HepG2 (cell line): ENCODE data around the gene SERINC4. TPM values are rescaled to one million over a fixed set of nuclear protein-coding genes. Genes with fewer than 3 reads are reported as not detected.

ENCODE experiments used
- ATF5 ChIP-seq: sonication (generic); formaldehyde crosslinking; IDR thresholded peaks from 2 replicates; pipeline ENCODE4 v1.4.0; 2020; ENCODE audit warnings: mild to moderate bottlenecking, low read depth, missing genetic modification reagents
- CC2D1A ChIP-seq: sonication (generic); formaldehyde crosslinking; IDR thresholded peaks from 2 replicates; pipeline ENCODE4 v1.8.1; 2023; ENCODE audit warnings: mild to moderate bottlenecking, missing genetic modification reagents
- CEBPB ChIP-seq: IDR thresholded peaks from 2 replicates; pipeline ENCODE4 v1.6.1; 2011; ENCODE audit warnings: low read depth, low read length, improper control_type of control experiment, borderline replicate concordance
- CHD4 ChIP-seq: fragments of 200-600 bp; sonication (generic); IDR thresholded peaks from 2 replicates; pipeline ENCODE4 v1.7.0; 2017; ENCODE audit warnings: mild to moderate bottlenecking, low read length, borderline replicate concordance
- GTF2F1 ChIP-seq: fragments of 150-350 bp; IDR thresholded peaks from 2 replicates; pipeline ENCODE4 v1.6.1; 2014; ENCODE audit warnings: low read length
- HDAC6 ChIP-seq: fragments of 200-600 bp; sonication (generic); IDR thresholded peaks from 2 replicates; pipeline ENCODE4 v1.7.0; 2017; ENCODE audit warnings: mild to moderate bottlenecking, antibody characterized with exemption, low read length, low read depth
- KMT2B ChIP-seq: IDR thresholded peaks from 2 replicates; pipeline ENCODE4 v1.6.1; 2016; ENCODE audit warnings: missing genetic modification reagents, missing compliant biosample characterization
- MATR3 ChIP-seq: sonication (generic); formaldehyde crosslinking; IDR thresholded peaks from 2 replicates; pipeline ENCODE4 v1.4.0; 2020; ENCODE audit warnings: missing genetic modification reagents
- NAIF1 ChIP-seq: sonication (generic); formaldehyde crosslinking; IDR thresholded peaks from 2 replicates; pipeline ENCODE4 v1.5.0; 2020; ENCODE audit warnings: mild to moderate bottlenecking, missing genetic modification reagents, borderline replicate concordance
- NKX3-1 ChIP-seq: sonication (generic); formaldehyde crosslinking; IDR thresholded peaks from 2 replicates; pipeline ENCODE4 v1.5.0; 2020; ENCODE audit warnings: missing genetic modification reagents
- NR3C1 ChIP-seq: sonication (generic); formaldehyde crosslinking; IDR thresholded peaks from 2 replicates; pipeline ENCODE4 v1.4.0; 2020; ENCODE audit warnings: missing genetic modification reagents
- SATB2 ChIP-seq: sonication (generic); formaldehyde crosslinking; IDR thresholded peaks from 2 replicates; pipeline ENCODE4 v1.5.0; 2020; ENCODE audit warnings: missing genetic modification reagents
- SKI ChIP-seq: fragments of 450-650 bp; IDR thresholded peaks from one replicate; pipeline ENCODE4 v1.6.1; 2018; ENCODE audit warnings: mild to moderate bottlenecking; ENCODE audit not compliant: partially characterized antibody
- SRY ChIP-seq: sonication (generic); formaldehyde crosslinking; IDR thresholded peaks from 2 replicates; pipeline ENCODE4 v1.8.0; 2022; ENCODE audit warnings: mild to moderate bottlenecking, missing genetic modification reagents
- TBP ChIP-seq: sonication (generic); formaldehyde crosslinking; IDR thresholded peaks from 2 replicates; pipeline ENCODE4 v1.5.0; 2020; ENCODE audit warnings: missing genetic modification reagents
- USF2 ChIP-seq, 2 experiments: sonication (generic) in 1 of 2; formaldehyde crosslinking in 1 of 2; IDR thresholded peaks; 2 replicates each; pipeline versions ENCODE4 v1.5.1 to v1.6.1; 2011 to 2020; ENCODE audit warnings: borderline replicate concordance in 1 of 2, low read depth in 1 of 2, low read length in 1 of 2, mild to moderate bottlenecking in 1 of 2, missing genetic modification reagents in 1 of 2, moderate library complexity in 1 of 2
- XRCC5 ChIP-seq: fragments of 200-400 bp; formaldehyde crosslinking; optimal IDR thresholded peaks from 2 replicates; pipeline ENCODE3; 2017; ENCODE audit warnings: mild to moderate bottlenecking, low read length
- ZFP91 ChIP-seq: sonication (generic); formaldehyde crosslinking; IDR thresholded peaks from 2 replicates; pipeline ENCODE4 v1.9.0; 2022; ENCODE audit warnings: missing genetic modification reagents, mild to moderate bottlenecking, borderline replicate concordance
- ZNF235 ChIP-seq: sonication (generic); formaldehyde crosslinking; IDR thresholded peaks from 2 replicates; pipeline ENCODE4 v1.8.1; 2023; ENCODE audit warnings: mild to moderate bottlenecking, missing genetic modification reagents, borderline replicate concordance
- ZNF263 ChIP-seq: sonication (generic); formaldehyde crosslinking; IDR thresholded peaks from 2 replicates; pipeline ENCODE4 v1.4.0; 2020; ENCODE audit warnings: missing genetic modification reagents
- ZNF292 ChIP-seq: sonication (generic); formaldehyde crosslinking; IDR thresholded peaks from 2 replicates; pipeline ENCODE4 v1.8.1; 2022; ENCODE audit warnings: mild to moderate bottlenecking, low read depth, missing genetic modification reagents, borderline replicate concordance
- ZNF512B ChIP-seq: sonication (generic); formaldehyde crosslinking; IDR thresholded peaks from 2 replicates; pipeline ENCODE4 v1.5.1; 2020; ENCODE audit warnings: missing genetic modification reagents, mild to moderate bottlenecking, borderline replicate concordance
- polyA plus RNA-seq, 8 experiments: library from polyadenylated mRNA; depleted of rRNA in 3 of 8; stranded (reverse) in 7 of 8; unstranded in 1 of 8; fragments of >200 nt; fragmentation: Illumina TruSeq in 4 of 8; extraction: Trizol in 4 of 8; gene quantifications; 2 replicates each; pipeline versions ENCODE4 v1.2.1 to v1.2.3, GENCODE V29; 2011 to 2016; ENCODE audit warnings: low read depth in 4 of 8, missing spikeins in 1 of 8, mixed read lengths in 1 of 8; ENCODE audit not compliant: insufficient read depth in 1 of 8
- total RNA-seq, 5 experiments: library from RNA; depleted of rRNA; stranded (reverse); fragments of >200 nt; fragmentation: Illumina TruSeq; extraction: Trizol; gene quantifications; 2 replicates each; pipeline ENCODE4 v1.2.3, GENCODE V29; 2016; ENCODE audit warnings: low read depth in 1 of 5

SERINC4 gene
- total and polyA plus RNA-seq, 2 of the 13 experiments (the other 11 are each of a cell fraction or from before 2014, with no cell fraction given), result not detected

- TF ChIP-seq ZNF292 (CRISPR knock-in tag) (no peak), NKX3-1 (CRISPR knock-in tag) (no peak), NAIF1 (CRISPR knock-in tag) (no peak), USF2 (IDR thresholded peaks at IDR 0.05; ENCODE audit: low read depth, low read length) (peak; percentile 98), USF2 (CRISPR knock-in tag; IDR thresholded peaks at IDR 0.05; ENCODE audit: borderline replicate concordance) (peak; percentile 99; the same call in 1 of the 2 replicates), NR3C1 (CRISPR knock-in tag) (no peak), HDAC6 (no peak), ATF5 (CRISPR knock-in tag) (no peak), KMT2B (no peak), GTF2F1 (0 out of 2 replicates have a peak, but pooled peaks have one; percentile 25), TBP (CRISPR knock-in tag) (no peak), MATR3 (CRISPR knock-in tag) (no peak), CC2D1A (no peak), ZFP91 (CRISPR knock-in tag) (no peak; the same call in 1 of the 2 replicates), SATB2 (CRISPR knock-in tag) (no peak), ZNF235 (peak; percentile 73; the same call in 1 of the 2 replicates), SRY (peak; percentile 82; the same call in 1 of the 2 replicates), ZNF512B (no peak), XRCC5 (peak; percentile 27), CHD4 (no peak), ZNF263 (no peak), CEBPB (no peak), SKI (no peak)
Observed at GRCh38 chr15:43791993-43792760, 7.8 kb downstream of the SERINC4 start, which contains the start of gene SERF2 (continued).
